Right lobe of liver (tissue), 6 donors: ENCODE measurements around the gene TMTC1. TPM values are rescaled to one million over a fixed set of nuclear protein-coding genes. Genes with fewer than 3 reads are reported as not detected.

Experiments
- ATAC-seq, 4 donors: fragments of 200-7000 bp; cut with Tn5 transposase; one replicate each; pipeline ENCODE4 v1.9.1; 2020; ENCODE audit warnings: mild to moderate bottlenecking in 4 of 4, moderate library complexity in 4 of 4
- DNase-seq, 3 donors: peaks; one replicate each; pipeline ENCODE4 v3.0.0-alpha.2; 2020
- H3K27ac ChIP-seq, 3 donors: fragments of 200-600 bp; one replicate each; pipeline ENCODE4 v1.8.0; 2022
- H3K27me3 ChIP-seq, 2 donors: fragments of 200-600 bp; one replicate each; pipeline ENCODE4 v1.8.0; 2022
- H3K36me3 ChIP-seq, 4 donors: fragments of 200-600 bp; sonication (generic) in 1 of 4; one replicate each; pipeline versions ENCODE4 v1.5.1 to v1.8.0; 2017 to 2022; ENCODE audit warnings: control low read depth in 1 of 4
- H3K4me1 ChIP-seq, 4 donors: fragments of 200-600 bp; sonication (generic) in 1 of 4; one replicate each; pipeline versions ENCODE4 v1.5.1 to v1.8.0; 2017 to 2022; ENCODE audit warnings: control low read depth in 1 of 4
- H3K4me3 ChIP-seq, 3 donors: fragments of 200-600 bp; one replicate each; pipeline ENCODE4 v1.8.0; 2022
- H3K9me3 ChIP-seq, 4 donors: fragments of 200-600 bp; sonication (generic) in 1 of 4; one replicate each; pipeline versions ENCODE4 v1.5.1 to v1.8.0; 2017 to 2022; ENCODE audit warnings: control low read depth in 1 of 4
- POLR2A ChIP-seq: fragments of 450-650 bp; IDR thresholded peaks from one replicate; pipeline ENCODE4 v1.6.1; 2017; ENCODE audit warnings: antibody characterized with exemption, mild to moderate bottlenecking
- WGBS: methylation state at CpG from one replicate; pipeline ENCODE4 v1.1.6; 2018; ENCODE audit warnings: low coverage, low lambda C conversion rate; ENCODE audit not compliant: insufficient coverage; ENCODE audit errors: missing lambda C conversion rate; 5-methylcytosine and 5-hydroxymethylcytosine counted together
- intact Hi-C, 2 donors: fragments of 100-400 bp; cut with DNase I; formaldehyde crosslinking; loops; one replicate each; pipeline versions ENCODE4 v1.11.2 to v1.14.1; 2022
- total RNA-seq, 6 experiments: library from RNA; depleted of rRNA in 2 of 6; stranded (reverse); fragments of >200 nt in 2 of 6; fragmentation: NEBNext Ultra II Directional in 3 of 6; extraction: Animal tissue kit (Norgen Biotek cat#: 25700) in 3 of 6; gene quantifications; one replicate each; pipeline versions ENCODE4 v1.1.0 to v1.2.4, GENCODE V29; 2016 to 2023
- TF ChIP-seq, protein P1 (sequence below), 4 donors: fragments of 200-600 bp in 3 of 4; fragments of 450-650 bp in 1 of 4; IDR thresholded peaks; one replicate each; pipeline versions ENCODE4 v1.5.1 to v1.8.0; 2016 to 2022; ENCODE audit warnings: antibody characterized with exemption in 4 of 4, mild to moderate bottlenecking in 2 of 4
- donor health status: DM: no; HTN: yes; CAD: no.
- donor health status: DM: no; HTN: no; CAD: no.
- donor health status: DM: no; HTN: no; CAD: no.
- donor health status: DM: no; HTN: yes; CAD: no.
- donor health status: DM: no; HTN: yes; CAD: no.

Gene TMTC1
- total RNA-seq, 6 experiments from 2014 or later, result 3.0 to 4.2 (median 3.5) TPM

DNA sequence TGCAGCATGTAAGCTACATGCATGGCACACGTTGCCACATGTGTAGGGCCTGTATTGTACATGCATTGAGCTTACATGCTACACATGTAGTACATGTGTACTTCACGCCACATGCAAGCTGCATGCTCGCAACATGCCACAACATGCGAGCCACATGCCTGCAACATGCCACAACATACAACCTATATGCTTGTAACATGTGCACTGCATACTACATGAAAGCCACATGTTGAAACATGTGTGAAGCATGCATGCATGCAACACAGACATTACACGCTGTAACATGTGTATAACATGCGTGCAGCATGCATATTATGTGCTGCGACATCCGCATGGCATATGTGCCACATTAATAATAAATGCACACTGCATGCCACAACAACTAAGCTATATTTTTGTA, 9.1 kb upstream of the TMTC1 start:
- 63% methylated on average over 3 of the region's 8 CpGs for WGBS
- no peak for ATAC-seq
- Histone ChIP-seq H3K27me3 (no peaks in the 10 kb centered on the region), H3K4me3 (no peak overlapping the region), H3K9me3 (no peaks in the 10 kb centered on the region), H3K36me3 (no peaks in the 10 kb centered on the region), H3K27ac (no peak overlapping the region), H3K4me1 (no peaks in the 10 kb centered on the region)
- intact Hi-C loops, result no loop called here
- no peak for TF ChIP-seq POLR2A
- TF ChIP-seq, protein P1, sequence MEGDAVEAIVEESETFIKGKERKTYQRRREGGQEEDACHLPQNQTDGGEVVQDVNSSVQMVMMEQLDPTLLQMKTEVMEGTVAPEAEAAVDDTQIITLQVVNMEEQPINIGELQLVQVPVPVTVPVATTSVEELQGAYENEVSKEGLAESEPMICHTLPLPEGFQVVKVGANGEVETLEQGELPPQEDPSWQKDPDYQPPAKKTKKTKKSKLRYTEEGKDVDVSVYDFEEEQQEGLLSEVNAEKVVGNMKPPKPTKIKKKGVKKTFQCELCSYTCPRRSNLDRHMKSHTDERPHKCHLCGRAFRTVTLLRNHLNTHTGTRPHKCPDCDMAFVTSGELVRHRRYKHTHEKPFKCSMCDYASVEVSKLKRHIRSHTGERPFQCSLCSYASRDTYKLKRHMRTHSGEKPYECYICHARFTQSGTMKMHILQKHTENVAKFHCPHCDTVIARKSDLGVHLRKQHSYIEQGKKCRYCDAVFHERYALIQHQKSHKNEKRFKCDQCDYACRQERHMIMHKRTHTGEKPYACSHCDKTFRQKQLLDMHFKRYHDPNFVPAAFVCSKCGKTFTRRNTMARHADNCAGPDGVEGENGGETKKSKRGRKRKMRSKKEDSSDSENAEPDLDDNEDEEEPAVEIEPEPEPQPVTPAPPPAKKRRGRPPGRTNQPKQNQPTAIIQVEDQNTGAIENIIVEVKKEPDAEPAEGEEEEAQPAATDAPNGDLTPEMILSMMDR (IDR thresholded peaks at IDR 0.05), result no peak
- no peak for DNase-seq

DNA sequence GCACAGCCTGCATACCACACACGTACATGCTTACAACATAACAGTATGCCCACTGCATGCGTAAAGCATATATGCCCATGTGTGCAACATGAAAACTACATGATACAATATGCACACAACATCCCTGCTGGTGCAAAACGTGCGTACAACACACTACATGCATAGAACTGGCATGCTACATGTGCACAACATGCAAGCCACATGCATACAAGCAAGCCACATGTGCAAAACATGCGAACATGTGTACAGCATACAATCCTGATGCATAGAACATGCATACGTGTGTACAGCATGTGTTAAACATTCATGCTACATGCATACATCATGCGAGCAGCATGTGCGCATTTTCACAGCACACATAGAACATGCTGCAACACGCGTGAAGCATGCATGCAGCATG, 8.4 kb upstream of the TMTC1 start:
- no peaks in the 10 kb centered on the region for H3K36me3 ChIP-seq
- no peaks in the 10 kb centered on the region for H3K27me3 ChIP-seq
- ATAC-seq (no peak), DNase-seq (no peak)
- no peaks in the 10 kb centered on the region for H3K9me3 ChIP-seq
- H3K27ac ChIP-seq, result no peak overlapping the region
- no peaks in the 10 kb centered on the region for H3K4me1 ChIP-seq
- TF ChIP-seq POLR2A, result no peak
- H3K4me3 ChIP-seq, result no peak overlapping the region
- 92% methylated on average over 7 of the region's 10 CpGs for WGBS
- intact Hi-C loops, result no loop called here

DNA sequence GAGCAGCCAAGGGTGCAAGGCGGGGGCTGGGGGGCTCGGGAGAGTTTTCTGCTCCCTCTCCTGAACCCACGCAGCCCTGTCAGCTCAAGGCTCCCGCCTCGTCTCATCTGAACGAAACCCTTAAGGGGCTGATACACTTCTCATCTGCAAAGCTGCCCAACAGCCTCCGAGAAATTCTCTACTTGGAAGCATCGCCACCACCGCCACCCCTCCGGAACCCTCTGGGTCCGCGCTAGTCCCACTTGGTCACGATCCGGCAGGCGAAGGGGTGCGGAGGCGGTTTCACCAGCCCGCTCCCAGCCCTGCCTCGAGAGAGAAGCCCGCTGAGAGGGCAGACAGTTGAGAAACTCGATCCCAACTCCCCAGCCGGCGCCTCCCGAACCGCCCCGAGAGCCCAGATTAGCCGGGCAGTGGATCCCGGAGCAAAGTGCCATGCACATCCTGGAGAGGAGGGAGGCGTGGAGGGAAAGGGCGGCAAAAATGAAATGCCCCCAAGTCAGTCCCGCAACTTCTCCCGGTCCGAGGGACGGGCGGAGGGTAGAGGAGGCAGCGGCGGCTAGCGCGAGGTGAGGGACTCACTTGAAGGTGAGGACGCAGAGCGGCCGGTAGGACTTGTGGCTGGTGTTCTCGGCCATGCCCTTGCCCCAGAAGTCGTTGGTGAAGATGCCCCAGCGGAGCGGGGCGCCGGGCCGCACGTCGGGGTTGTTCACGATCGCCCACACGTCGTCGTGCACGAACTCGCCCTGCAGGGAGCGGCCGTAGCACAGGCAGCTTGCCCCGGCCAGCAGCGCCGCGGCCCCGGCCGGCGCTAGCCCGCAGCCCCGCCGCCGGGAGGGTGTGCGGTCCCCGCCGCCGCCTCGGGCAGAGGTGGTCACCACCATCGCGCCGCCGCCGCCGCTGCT, 620 bp downstream of the TMTC1 start:
- Histone ChIP-seq H3K4me3 (peak overlapping the region; percentile 70 to 80 (median 75)), H3K27ac (peak overlapping the region; percentile 15 to 30 (median 29)), H3K9me3 (no peaks in the 10 kb centered on the region), H3K36me3 (no peaks in the 10 kb centered on the region), H3K27me3 (no peaks in the 10 kb centered on the region), H3K4me1 (peaks cover 0 to 4% (median 2%) of the 10 kb centered on the region in 4 donors)
- ATAC-seq (peak; percentile 60 to 73 (median 60)), DNase-seq (peak; percentile 45 to 63 (median 54))
- intact Hi-C loops, result no loop called here
- WGBS, result 0% methylated on average over 8 of the region's 82 CpGs
- no peak for TF ChIP-seq POLR2A

DNA sequence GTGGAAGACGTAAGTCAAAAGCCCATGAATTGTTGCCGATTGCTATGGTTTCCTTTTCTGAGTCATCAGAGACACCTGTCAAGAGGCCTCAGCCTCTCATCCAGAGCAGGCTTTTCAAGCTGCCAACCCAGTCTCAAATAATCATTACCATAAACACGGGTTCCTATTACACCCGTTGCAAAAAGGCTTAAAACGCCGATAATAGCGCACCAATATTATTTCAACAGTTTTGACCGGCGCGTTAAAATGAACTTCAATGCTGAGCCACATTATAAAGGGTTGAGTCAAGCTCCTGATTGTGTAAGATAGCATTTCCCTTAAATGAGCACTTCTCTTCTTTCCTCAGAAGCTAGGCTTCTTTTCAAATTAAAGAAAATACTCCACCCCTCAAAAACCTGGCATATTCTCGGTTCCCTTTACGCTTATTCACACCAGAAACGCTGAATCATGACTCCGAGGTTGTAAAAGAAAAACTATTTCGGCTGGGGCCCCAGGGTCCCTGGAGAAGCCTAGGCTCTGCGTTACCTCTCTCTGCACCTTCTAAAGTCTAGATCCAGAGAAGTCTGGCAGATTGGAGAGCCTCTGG, 1.4 kb downstream of the TMTC1 start:
- intact Hi-C loops, result no loop called here
- no peaks in the 10 kb centered on the region for H3K27me3 ChIP-seq
- WGBS, result 15% methylated on average over 12 of the region's 16 CpGs

DNA sequence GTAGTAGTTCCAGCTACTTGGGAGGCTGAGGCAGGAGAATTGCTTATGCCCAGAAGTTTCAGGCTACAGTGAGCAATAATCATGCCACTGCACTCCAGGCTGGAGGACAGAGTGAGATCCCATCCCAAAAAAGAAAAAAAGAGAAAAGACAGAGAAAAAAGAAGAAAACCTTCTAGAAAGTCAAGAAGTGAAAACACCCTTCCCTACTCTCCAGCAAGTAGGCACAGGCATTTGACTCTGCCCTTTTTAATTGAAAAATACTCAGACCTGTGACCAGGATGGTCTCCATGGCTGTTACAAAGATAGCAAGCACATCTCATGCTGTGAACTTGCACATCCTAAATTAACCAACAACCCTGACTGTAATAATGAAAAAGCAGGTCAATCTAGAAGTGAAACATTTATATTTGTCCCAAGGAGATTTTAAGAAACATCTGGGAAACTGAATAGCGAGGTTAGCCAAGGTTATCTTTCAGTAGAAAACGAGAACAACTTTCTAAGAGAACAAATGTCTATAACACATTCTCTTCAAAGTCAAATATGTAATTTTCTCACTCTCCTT, 2.0 kb downstream of the TMTC1 start:
- WGBS, result 54% methylated on average over 2 of the region's 2 CpGs
- Histone ChIP-seq H3K36me3 (no peaks in the 10 kb centered on the region), H3K4me3 (peak overlapping the region in 2 of 3 donors; percentile 70 to 80), H3K27me3 (no peaks in the 10 kb centered on the region), H3K9me3 (no peaks in the 10 kb centered on the region), H3K27ac (no peak overlapping the region), H3K4me1 (peaks cover 0 to 4% (median 2%) of the 10 kb centered on the region in 4 donors)
- TF ChIP-seq, protein P1 (IDR thresholded peaks at IDR 0.05), result no peak
- no peak for TF ChIP-seq POLR2A
- intact Hi-C loops, result no loop called here
- ATAC-seq (no peak), DNase-seq (no peak)

More for the DNA sequence above, 1.4 kb downstream of the TMTC1 start:
- Histone ChIP-seq H3K4me1 (peaks cover 0 to 4% (median 2%) of the 10 kb centered on the region in 4 donors), H3K27ac (peak overlapping the region in 2 of 3 donors; percentile 15 to 30), H3K36me3 (no peaks in the 10 kb centered on the region), H3K4me3 (peak overlapping the region; percentile 70 to 80 (median 75)), H3K9me3 (no peaks in the 10 kb centered on the region)
- ATAC-seq (peak; percentile 9 to 51 (median 36)), DNase-seq (no peak)
- no peak for TF ChIP-seq POLR2A
- TF ChIP-seq, protein P1 (IDR thresholded peaks at IDR 0.05), result no peak
